ENCODE data around the gene FANCC. TPM values are rescaled to one million over a fixed set of nuclear protein-coding genes. Genes with fewer than 3 reads are reported as not detected.

The FANCC gene
- total and polyA plus RNA-seq, 2 donors (not counting 1 experiment from before 2014, with no cell fraction given): 8.9 to 9.0 TPM

GRCh38 chr9:95061916-95062595, 255.5 kb downstream of the FANCC start:
- DNase-seq (ENCODE audit: low read depth in 2 of 2): no peak
- Histone ChIP-seq H4K20me1 (ENCODE audit: control insufficient read depth, extremely low read depth, insufficient read depth, low read length) (no peaks in the 10 kb centered on the region), H3K4me2 (ENCODE audit: extremely low read depth, insufficient read depth, low read length) (no peak overlapping the region), H3K79me2 (ENCODE audit: control insufficient read depth, insufficient read depth, low read length) (peaks cover 95% of the 10 kb centered on the region), H3K36me3 (ENCODE audit: control insufficient read depth, insufficient read depth, low read length) (peaks cover 14% of the 10 kb centered on the region), H3K4me1 (ENCODE audit: control insufficient read depth, extremely low read depth, insufficient read depth, low read length) (peaks cover 31% of the 10 kb centered on the region), H3K4me3 (replicated peaks in 1 of 4; ENCODE audit: control extremely low read depth in 1 of 4, insufficient read depth in 1 of 4, low read depth in 3 of 4, low read length in 4 of 4) (no peak overlapping the region), H2AFZ (ENCODE audit: low read length) (no peak overlapping the region), H3K27ac (ENCODE audit: insufficient read depth, low read length) (no peak overlapping the region), H3K27me3 (ENCODE audit: control insufficient read depth, insufficient read depth, low read length) (no peaks in the 10 kb centered on the region), H3K9me3 (ENCODE audit: control insufficient read depth, insufficient read depth, low read depth, low read length) (no peaks in the 10 kb centered on the region), H3K9ac (ENCODE audit: insufficient read depth, low read length) (no peak overlapping the region)
- TF ChIP-seq EZH2 (IDR thresholded peaks at IDR 0.05; ENCODE audit: low read length, missing control alignments): no peak
- no peak for TF ChIP-seq CTCF (conservative IDR thresholded peaks at IDR 0.05 in 1 of 2, IDR thresholded peaks at IDR 0.05 in 1 of 2; ENCODE audit: low read depth in 1 of 2, low read length in 2 of 2)

- Histone ChIP-seq H3K4me2 (ENCODE audit: extremely low read depth, insufficient read depth, low read length) (no peak overlapping the region), H4K20me1 (ENCODE audit: control insufficient read depth, extremely low read depth, insufficient read depth, low read length) (no peaks in the 10 kb centered on the region), H2AFZ (ENCODE audit: low read length) (no peak overlapping the region), H3K4me1 (ENCODE audit: control insufficient read depth, extremely low read depth, insufficient read depth, low read length) (peaks cover 36% of the 10 kb centered on the region), H3K9ac (ENCODE audit: insufficient read depth, low read length) (no peak overlapping the region), H3K4me3 (replicated peaks in 1 of 4; ENCODE audit: control extremely low read depth in 1 of 4, insufficient read depth in 1 of 4, low read depth in 3 of 4, low read length in 4 of 4) (no peak overlapping the region), H3K9me3 (ENCODE audit: control insufficient read depth, insufficient read depth, low read depth, low read length) (no peaks in the 10 kb centered on the region), H3K36me3 (ENCODE audit: control insufficient read depth, insufficient read depth, low read length) (peaks cover 14% of the 10 kb centered on the region), H3K27ac (ENCODE audit: insufficient read depth, low read length) (no peak overlapping the region), H3K27me3 (ENCODE audit: control insufficient read depth, insufficient read depth, low read length) (no peaks in the 10 kb centered on the region), H3K79me2 (ENCODE audit: control insufficient read depth, insufficient read depth, low read length) (peaks cover 97% of the 10 kb centered on the region)
- TF ChIP-seq CTCF (conservative IDR thresholded peaks at IDR 0.05 in 1 of 2, IDR thresholded peaks at IDR 0.05 in 1 of 2; ENCODE audit: low read depth in 1 of 2, low read length in 2 of 2): no peak
- TF ChIP-seq EZH2 (IDR thresholded peaks at IDR 0.05; ENCODE audit: low read length, missing control alignments): no peak
- DNase-seq (ENCODE audit: low read depth in 2 of 2): no peak
These were observed 256.6 kb downstream of the FANCC start for GRCh38 chr9:95060916-95061315.

- Histone ChIP-seq H3K79me2 (ENCODE audit: control insufficient read depth, insufficient read depth, low read length) (peaks cover 96% of the 10 kb centered on the region), H3K9ac (ENCODE audit: insufficient read depth, low read length) (no peak overlapping the region), H3K4me1 (ENCODE audit: control insufficient read depth, extremely low read depth, insufficient read depth, low read length) (peaks cover 35% of the 10 kb centered on the region), H3K4me3 (replicated peaks in 1 of 4; ENCODE audit: control extremely low read depth in 1 of 4, insufficient read depth in 1 of 4, low read depth in 3 of 4, low read length in 4 of 4) (no peak overlapping the region), H4K20me1 (ENCODE audit: control insufficient read depth, extremely low read depth, insufficient read depth, low read length) (no peaks in the 10 kb centered on the region), H3K9me3 (ENCODE audit: control insufficient read depth, insufficient read depth, low read depth, low read length) (no peaks in the 10 kb centered on the region), H3K27me3 (ENCODE audit: control insufficient read depth, insufficient read depth, low read length) (no peaks in the 10 kb centered on the region), H3K36me3 (ENCODE audit: control insufficient read depth, insufficient read depth, low read length) (peaks cover 14% of the 10 kb centered on the region), H3K27ac (ENCODE audit: insufficient read depth, low read length) (no peak overlapping the region), H3K4me2 (ENCODE audit: extremely low read depth, insufficient read depth, low read length) (no peak overlapping the region), H2AFZ (ENCODE audit: low read length) (no peak overlapping the region)
- peak in 1 of 2 donors; percentile 55 for DNase-seq (ENCODE audit: low read depth in 2 of 2)
- no peak for TF ChIP-seq EZH2 (IDR thresholded peaks at IDR 0.05; ENCODE audit: low read length, missing control alignments)
- TF ChIP-seq CTCF (conservative IDR thresholded peaks at IDR 0.05 in 1 of 2, IDR thresholded peaks at IDR 0.05 in 1 of 2; ENCODE audit: low read depth in 1 of 2, low read length in 2 of 2): no peak
These were observed 257.3 kb downstream of the FANCC start for GRCh38 chr9:95060234-95060633.
